OCI-LY1 (cell line): ENCODE measurements around the gene PTPRT.

ENCODE experiments used
- CTCF ChIP-seq: fragments of 200-600 bp; sonication (generic), shearing (Covaris generic); IDR thresholded peaks from 2 replicates; pipeline ENCODE4 v1.5.1; 2017; ENCODE audit warnings: mild to moderate bottlenecking, antibody characterized with exemption, low read length, moderate library complexity, mixed read lengths
- EZH2 ChIP-seq: fragments of 200-600 bp; sonication (generic), shearing (Covaris generic); IDR thresholded peaks from 2 replicates; pipeline ENCODE4 v1.8.0; 2017; ENCODE audit warnings: borderline replicate concordance, mixed run types, mild to moderate bottlenecking, antibody characterized with exemption, low read length, moderate library complexity, mixed read lengths

GRCh38 chr20:43188861-43189553, 699 bp downstream of the PTPRT start:
- TF ChIP-seq CTCF, result no peak
- no peak for TF ChIP-seq EZH2
